K562 (cell line): ENCODE measurements around the gene TGFA. TPM values are rescaled to one million over a fixed set of nuclear protein-coding genes. Genes with fewer than 3 reads are reported as not detected.

Source experiments
- ATAC-seq: fragments of 200-7000 bp; cut with Tn5 transposase; 3 replicates; pipeline ENCODE4 v1.9.1; 2020; ENCODE audit warnings: moderate library complexity
- BruUV-seq: library from RNA; stranded (reverse); fragments of 400-500 nt; replicated peaks from 2 replicates; lab custom pipeline; 2021; lab: Mats Ljungman, UMichigan
- CTCF ChIA-PET: fragments of 300-600 bp; formaldehyde crosslinking; extraction: SDS; loops from one replicate; lab custom pipeline; 2021; ENCODE audit warnings: low intra/inter-chr PET ratio; lab: Yijun Ruan, JAX
- POLR2A ChIA-PET: fragments of 300-600, 350-650 bp; sonication (Branson Sonifier 250); formaldehyde crosslinking; extraction: SDS; loops from one replicate; lab custom pipeline; 2021; ENCODE audit warnings: antibody characterized with exemption, inconsistent platforms; lab: Yijun Ruan, JAX
- DNase-seq, 4 experiments: peaks; one replicate each; pipeline versions ENCODE4 v3.0.0 to v3.0.0-alpha.2; 2011 to 2018; ENCODE audit warnings: low spot score in 3 of 4, mixed read lengths in 3 of 4; ENCODE audit errors: extremely low read depth in 1 of 4
- FAIRE-seq: peaks from 2 replicates; lab custom pipeline; 2011; peaks lifted over from hg19 to GRCh38; lab: Jason Lieb, UNC
- H2AFZ ChIP-seq: 2 replicates; pipeline ENCODE4 v1.6.0; 2011; ENCODE audit warnings: low read depth, low read length, control low read depth, inconsistent platforms
- H3K27ac ChIP-seq: fragments of 200-600 bp; 3 replicates; pipeline ENCODE4 v1.8.0; 2011; ENCODE audit warnings: low read depth, mild to moderate bottlenecking, control low read depth, inconsistent platforms, low read length, moderate library complexity, mixed read lengths; ENCODE audit errors: extremely low read depth
- H3K27me3 ChIP-seq, 2 experiments: fragments of 300-600 bp in 1 of 2; 2 replicates in 1 of 2; 3 replicates in 1 of 2; pipeline versions ENCODE4 v1.6.0 to v1.8.0; 2011; ENCODE audit warnings: inconsistent platforms in 2 of 2, low read length in 2 of 2, mild to moderate bottlenecking in 1 of 2, mixed read lengths in 1 of 2, moderate library complexity in 1 of 2; ENCODE audit not compliant: control insufficient read depth in 2 of 2, insufficient read depth in 2 of 2
- H3K36me3 ChIP-seq: fragments of 300-600 bp; 3 replicates; pipeline ENCODE4 v1.8.0; 2011; ENCODE audit warnings: mild to moderate bottlenecking, low read length, inconsistent platforms; ENCODE audit not compliant: control insufficient read depth, insufficient read depth
- H3K4me1 ChIP-seq, 2 experiments: fragments of 200-600 bp in 1 of 2; replicated peaks in 1 of 2; 2 replicates in 1 of 2; 3 replicates in 1 of 2; pipeline versions ENCODE4 v1.5.1 to v1.8.0; 2011; ENCODE audit warnings: inconsistent platforms in 2 of 2, low read length in 2 of 2, mild to moderate bottlenecking in 1 of 2, mixed read lengths in 1 of 2, moderate library complexity in 1 of 2; ENCODE audit not compliant: control insufficient read depth in 2 of 2, insufficient read depth in 2 of 2
- H3K4me2 ChIP-seq: 2 replicates; pipeline ENCODE4 v1.6.1; 2011; ENCODE audit warnings: low read length, control low read depth, inconsistent platforms, mixed read lengths; ENCODE audit not compliant: insufficient read depth
- H3K4me3 ChIP-seq: fragments of 200-600 bp; sonication (generic), shearing (Covaris generic); 2 replicates; pipeline ENCODE4 v1.5.1; 2016; ENCODE audit warnings: control low read depth, inconsistent platforms
- H3K79me2 ChIP-seq: fragments of 200-600 bp; 3 replicates; pipeline ENCODE4 v1.8.0; 2011; ENCODE audit warnings: low read length, inconsistent platforms; ENCODE audit not compliant: control insufficient read depth, insufficient read depth
- H3K9ac ChIP-seq, 2 experiments: 2 replicates each; pipeline versions ENCODE4 v1.6.0 to v1.6.1; 2011; ENCODE audit warnings: low read depth in 2 of 2, low read length in 2 of 2, control low read depth in 1 of 2, inconsistent platforms in 1 of 2, mild to moderate bottlenecking in 1 of 2, mixed read lengths in 1 of 2; ENCODE audit not compliant: insufficient read depth in 1 of 2
- H3K9me1 ChIP-seq: one replicate; pipeline ENCODE4 v1.6.0; 2011; ENCODE audit warnings: inconsistent platforms, mild to moderate bottlenecking, low read length, moderate library complexity; ENCODE audit not compliant: control insufficient read depth, insufficient read depth
- H3K9me3 ChIP-seq: replicated peaks from 2 replicates; pipeline ENCODE4 v1.5.1; 2011; ENCODE audit warnings: low read depth, low read length, inconsistent platforms; ENCODE audit not compliant: control insufficient read depth, insufficient read depth
- H4K20me1 ChIP-seq: replicated peaks from 2 replicates; pipeline ENCODE4 v1.6.1; 2011; ENCODE audit warnings: low read length, inconsistent platforms, mixed read lengths; ENCODE audit not compliant: control insufficient read depth, insufficient read depth
- CTCF ChIP-seq, 3 experiments: IDR thresholded peaks in 2 of 3; conservative IDR thresholded peaks in 1 of 3; 2 replicates each; pipeline ENCODE4 v1.5.1; 2011 to 2012; ENCODE audit warnings: low read length in 3 of 3, mild to moderate bottlenecking in 3 of 3, control low read depth in 2 of 3, improper control_type of control experiment in 1 of 3, inconsistent platforms in 1 of 3, low read depth in 1 of 3, mixed read lengths in 1 of 3, moderate library complexity in 1 of 3; ENCODE audit not compliant: insufficient read depth in 2 of 3
- FOXO4 ChIP-seq: fragments of 450-650 bp; formaldehyde crosslinking; IDR thresholded peaks from 2 replicates; pipeline ENCODE4 v1.4.0; 2020; ENCODE audit warnings: mild to moderate bottlenecking, moderate library complexity
- SLC30A9 ChIP-seq: fragments of 250-450 bp; sonication (Bioruptor Pico); IDR thresholded peaks from 2 replicates; pipeline ENCODE4 v1.8.0; 2022; ENCODE audit warnings: mild to moderate bottlenecking, moderate library complexity
- SMARCC2 ChIP-seq: fragments of 450-650 bp; IDR thresholded peaks from 2 replicates; pipeline ENCODE4 v1.6.1; 2017; ENCODE audit warnings: antibody characterized with exemption, moderate library complexity, mild to moderate bottlenecking, low read depth
- YY1 ChIP-seq, 3 experiments: IDR thresholded peaks; 2 replicates each; pipeline ENCODE4 v1.6.1; 2011; ENCODE audit warnings: low read length in 2 of 3, mild to moderate bottlenecking in 2 of 3, moderate library complexity in 2 of 3, borderline replicate concordance in 1 of 3, control low read depth in 1 of 3, low read depth in 1 of 3; ENCODE audit not compliant: insufficient read depth in 3 of 3, insufficient replicate concordance in 2 of 3, control insufficient read depth in 1 of 3, insufficient read length in 1 of 3; ENCODE audit errors: extremely low read depth in 1 of 3
- ZNF518B ChIP-seq: fragments of 250-450 bp; sonication (Bioruptor Pico); IDR thresholded peaks from 2 replicates; pipeline ENCODE4 v1.5.0; 2021; ENCODE audit warnings: mild to moderate bottlenecking, moderate library complexity
- ZNF830 ChIP-seq: fragments of 250-450 bp; sonication (Bioruptor Pico); IDR thresholded peaks from 2 replicates; pipeline ENCODE4 v1.5.0; 2021; ENCODE audit warnings: mild to moderate bottlenecking
- WGBS: fragments of 100-300 bp; shearing (Covaris generic); methylation state at CpG from one replicate; pipeline ENCODE4 v1.1.6; 2016; ENCODE audit warnings: low coverage, mixed read lengths; ENCODE audit not compliant: insufficient coverage; ENCODE audit errors: missing lambda C conversion rate; 5-methylcytosine and 5-hydroxymethylcytosine counted together
- in situ Hi-C: fragments of 300-500 bp; cut with MboI; formaldehyde crosslinking; loops from 4 replicates; pipeline ENCODE4 v1.15.0; 2018; ENCODE audit warnings: inconsistent platforms, mixed read lengths
- intact Hi-C: fragments of 100-400 bp; cut with micrococcal nuclease; formaldehyde crosslinking; loops from 2 replicates; pipeline ENCODE4 v1.14.2; 2022
- polyA plus RNA-seq, 8 experiments: library from polyadenylated mRNA; depleted of rRNA in 4 of 8; stranded (reverse) in 5 of 8; unstranded in 3 of 8; fragments of >200 nt; fragmentation: Nextera tagmentation in 2 of 8; fragmentation: Illumina TruSeq in 1 of 8; extraction: Ambion mirVana in 2 of 8; extraction: Trizol in 1 of 8; gene quantifications; 2 replicates each; pipeline versions ENCODE4 v1.2.1 to v1.2.3, GENCODE V29; 2011 to 2014; ENCODE audit warnings: inconsistent platforms in 1 of 8, missing spikeins in 1 of 8
- total RNA-seq, 7 experiments: library from RNA; depleted of rRNA in 6 of 7; stranded (reverse); fragments of >200 nt in 6 of 7; fragmentation: Illumina TruSeq in 2 of 7; extraction: Trizol in 2 of 7; gene quantifications; 2 replicates each; pipeline versions ENCODE4 v1.2.1 to v1.2.3, GENCODE V29; 2011 to 2021; ENCODE audit warnings: low replicate concordance in 1 of 7

TGFA gene
- total and polyA plus RNA-seq, 9 of the 15 experiments (the other 6 are each of a cell fraction or from before 2014, with no cell fraction given): not detected

- FAIRE-seq: no peak
- Histone ChIP-seq H3K27ac (no peak overlapping the region), H3K27me3 (peaks cover 11 to 28% of the 10 kb centered on the region in 2 experiments; a peak in 4 of 5 replicates), H3K9ac (no peak overlapping the region), H3K4me2 (no peak overlapping the region), H3K4me1 (no peaks in the 10 kb centered on the region), H4K20me1 (no peaks in the 10 kb centered on the region), H3K79me2 (no peaks in the 10 kb centered on the region), H2AFZ (no peak overlapping the region), H3K9me1 (no peaks in the 10 kb centered on the region), H3K9me3 (no peaks in the 10 kb centered on the region), H3K4me3 (no peak overlapping the region), H3K36me3 (no peaks in the 10 kb centered on the region)
- ATAC-seq: no peak
- ChIA-PET CTCF (no interaction called here), POLR2A (interaction anchor here (0.6 to 1.1 kb wide), 3 partner anchors 14 to 1652 kb away, joined by 3 read pairs; no protein-coding TSS in a partner anchor)
- intact Hi-C loops: no loop called here
- 0% methylated on average over 2 of the region's 2 CpGs for WGBS
- 0 out of 6 replicates have a peak, but pooled peaks of 1 of the 3 experiments have one; percentile 3 for TF ChIP-seq CTCF (IDR thresholded peaks at IDR 0.05 in 2 of 3, conservative IDR thresholded peaks at IDR 0.05 in 1 of 3; ENCODE audit: insufficient read depth in 2 of 3, low read depth in 1 of 3, low read length in 3 of 3)
- TF ChIP-seq SLC30A9: no peak
- in situ Hi-C loops: no loop called here
- no peak for DNase-seq
- BruUV-seq: no TSS peak
Observed at GRCh38 chr2:70566906-70567305, 13.3 kb upstream of the TGFA start.

GRCh38 chr2:70566464-70566863 is 12.8 kb upstream of the TGFA start:
- Histone ChIP-seq H4K20me1 (no peaks in the 10 kb centered on the region), H3K9me1 (no peaks in the 10 kb centered on the region), H3K36me3 (no peaks in the 10 kb centered on the region), H3K27ac (no peak overlapping the region), H3K9me3 (no peaks in the 10 kb centered on the region), H3K4me1 (no peaks in the 10 kb centered on the region), H2AFZ (no peak overlapping the region), H3K27me3 (peaks cover 12 to 30% of the 10 kb centered on the region in 2 experiments; a peak in 4 of 5 replicates), H3K9ac (no peak overlapping the region), H3K4me2 (no peak overlapping the region), H3K4me3 (no peak overlapping the region), H3K79me2 (no peaks in the 10 kb centered on the region)
- no peak for DNase-seq
- ChIA-PET CTCF (no interaction called here), POLR2A (interaction anchor here (0.6 to 1.1 kb wide), 3 partner anchors 14 to 1652 kb away, joined by 3 read pairs; no protein-coding TSS in a partner anchor)
- ATAC-seq: no peak
- intact Hi-C loops (no loop called here), in situ Hi-C loops (no loop called here)
- FAIRE-seq: no peak
- BruUV-seq: no TSS peak
- 2% methylated on average over 3 of the region's 3 CpGs for WGBS
- TF ChIP-seq SMARCC2 (no peak), ZNF830 (no peak), ZNF518B (CRISPR knock-in tag) (no peak), FOXO4 (no peak), YY1 (IDR thresholded peaks at IDR 0.05; ENCODE audit: borderline replicate concordance in 1 of 3, control insufficient read depth in 1 of 3, extremely low read depth in 1 of 3, insufficient read depth in 3 of 3, insufficient read length in 1 of 3, insufficient replicate concordance in 2 of 3, low read depth in 1 of 3, low read length in 2 of 3) (no peak)
